Endodermal cell (in vitro differentiated cells): Measurements from ENCODE around the gene CHPF. TPM values are rescaled to one million over a fixed set of nuclear protein-coding genes. Genes with fewer than 3 reads are reported as not detected.

ENCODE experiments used
- DNase-seq: peaks from one replicate; pipeline ENCODE4 v3.0.0-alpha.2; 2017
- H3K27ac ChIP-seq: 2 replicates; pipeline ENCODE4 v1.5.1; 2013; ENCODE audit warnings: mild to moderate bottlenecking, low read depth, low read length, moderate library complexity
- H3K27me3 ChIP-seq: 2 replicates; pipeline ENCODE4 v1.6.1; 2013; ENCODE audit warnings: mild to moderate bottlenecking, low read length, moderate library complexity; ENCODE audit not compliant: insufficient read depth, control insufficient read depth, poor library complexity, severe bottlenecking
- H3K36me3 ChIP-seq: 2 replicates; pipeline ENCODE4 v1.7.0; 2013; ENCODE audit warnings: mild to moderate bottlenecking, low read length, moderate library complexity; ENCODE audit not compliant: control insufficient read depth, insufficient read depth
- H3K4me1 ChIP-seq: one replicate; pipeline ENCODE4 v1.7.0; 2013; ENCODE audit warnings: low read length; ENCODE audit not compliant: control insufficient read depth, insufficient read depth
- H3K4me3 ChIP-seq: 2 replicates; pipeline ENCODE4 v1.5.1; 2013; ENCODE audit warnings: mild to moderate bottlenecking, low read length, moderate library complexity
- H3K9ac ChIP-seq: 2 replicates; pipeline ENCODE4 v1.6.1; 2013; ENCODE audit warnings: mild to moderate bottlenecking, low read length, moderate library complexity; ENCODE audit not compliant: poor library complexity, severe bottlenecking; ENCODE audit errors: extremely low read depth
- H3K9me3 ChIP-seq: 2 replicates; pipeline ENCODE4 v1.6.1; 2013; ENCODE audit warnings: mild to moderate bottlenecking, low read length, moderate library complexity; ENCODE audit not compliant: control insufficient read depth
- H3K27ac Mint-ChIP-seq: 2 replicates; pipeline ENCODE4 v1.8.0; 2020; ENCODE audit warnings: mixed read lengths
- H3K27me3 Mint-ChIP-seq: 2 replicates; pipeline ENCODE4 v1.8.0; 2021; ENCODE audit warnings: mild to moderate bottlenecking, mixed read lengths; ENCODE audit not compliant: insufficient read depth
- H3K36me3 Mint-ChIP-seq: 2 replicates; pipeline ENCODE4 v1.8.0; 2020; ENCODE audit warnings: low read depth, mixed read lengths
- H3K4me1 Mint-ChIP-seq: 2 replicates; pipeline ENCODE4 v1.8.0; 2020; ENCODE audit warnings: mixed read lengths
- H3K4me3 Mint-ChIP-seq: 2 replicates; pipeline ENCODE4 v1.8.0; 2020; ENCODE audit warnings: mild to moderate bottlenecking, moderate library complexity, mixed read lengths
- H3K9me3 Mint-ChIP-seq: 2 replicates; pipeline ENCODE4 v1.8.0; 2020; ENCODE audit warnings: mild to moderate bottlenecking, mixed read lengths
- WGBS, 2 experiments: methylation state at CpG; one replicate each; pipeline versions ENCODE4 v1.1.5 to v1.1.7; 2013; ENCODE audit warnings: missing lambda C conversion rate in 2 of 2, mixed read lengths in 1 of 2; ENCODE audit not compliant: insufficient coverage in 1 of 2, insufficient read length in 1 of 2; 5-methylcytosine and 5-hydroxymethylcytosine counted together
- total RNA-seq, 2 donors: library from RNA; stranded (reverse); fragmentation: NEBNext Ultra II Directional in 1 of 2; extraction: Animal tissue kit (Norgen Biotek cat#: 25700) in 1 of 2; gene quantifications; 2 replicates in 1 of 2; 3 replicates in 1 of 2; pipeline ENCODE4 v1.2.1, GENCODE V29; 2021
- TF ChIP-seq, protein P1 (sequence below): fragments of 200-600 bp; sonication (generic); conservative IDR thresholded peaks from 2 replicates; pipeline ENCODE4 v1.5.0; 2021; ENCODE audit warnings: antibody characterized with exemption, mild to moderate bottlenecking

The CHPF gene
- total RNA-seq, 2 donors from 2014 or later: 51.2 to 54.0 TPM

- no peak for DNase-seq
- Mint-ChIP-seq H3K4me1 (peaks cover 18% of the 10 kb centered on the region), H3K9me3 (no peaks in the 10 kb centered on the region), H3K36me3 (peaks cover 24% of the 10 kb centered on the region), H3K27me3 (peaks cover 29% of the 10 kb centered on the region), H3K4me3 (peak overlapping the region; percentile 71), H3K27ac (peak overlapping the region; percentile 80)
- no peaks in the 10 kb centered on the region for H3K9me3 ChIP-seq
- H3K9ac ChIP-seq: peak overlapping the region; percentile 60
- peaks cover 13% of the 10 kb centered on the region for H3K27me3 ChIP-seq
- H3K4me3 ChIP-seq: peak overlapping the region; percentile 89
- 0% methylated on average over 10 to 66 of the region's 66 CpGs for WGBS, 2 experiments
- peaks cover 4% of the 10 kb centered on the region for H3K4me1 ChIP-seq
- H3K27ac ChIP-seq: no peak overlapping the region
- TF ChIP-seq, protein P1, sequence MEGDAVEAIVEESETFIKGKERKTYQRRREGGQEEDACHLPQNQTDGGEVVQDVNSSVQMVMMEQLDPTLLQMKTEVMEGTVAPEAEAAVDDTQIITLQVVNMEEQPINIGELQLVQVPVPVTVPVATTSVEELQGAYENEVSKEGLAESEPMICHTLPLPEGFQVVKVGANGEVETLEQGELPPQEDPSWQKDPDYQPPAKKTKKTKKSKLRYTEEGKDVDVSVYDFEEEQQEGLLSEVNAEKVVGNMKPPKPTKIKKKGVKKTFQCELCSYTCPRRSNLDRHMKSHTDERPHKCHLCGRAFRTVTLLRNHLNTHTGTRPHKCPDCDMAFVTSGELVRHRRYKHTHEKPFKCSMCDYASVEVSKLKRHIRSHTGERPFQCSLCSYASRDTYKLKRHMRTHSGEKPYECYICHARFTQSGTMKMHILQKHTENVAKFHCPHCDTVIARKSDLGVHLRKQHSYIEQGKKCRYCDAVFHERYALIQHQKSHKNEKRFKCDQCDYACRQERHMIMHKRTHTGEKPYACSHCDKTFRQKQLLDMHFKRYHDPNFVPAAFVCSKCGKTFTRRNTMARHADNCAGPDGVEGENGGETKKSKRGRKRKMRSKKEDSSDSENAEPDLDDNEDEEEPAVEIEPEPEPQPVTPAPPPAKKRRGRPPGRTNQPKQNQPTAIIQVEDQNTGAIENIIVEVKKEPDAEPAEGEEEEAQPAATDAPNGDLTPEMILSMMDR: no peak
- H3K36me3 ChIP-seq: peaks cover 19% of the 10 kb centered on the region
These were observed 546 bp downstream of the CHPF start for GRCh38 chr2:219542931-219543595.

- H3K27ac ChIP-seq: no peak overlapping the region
- H3K9ac ChIP-seq: no peak overlapping the region
- whole genome bisulfite sequencing, 2 experiments: 4 to 10% methylated on average over 23 to 48 of the region's 48 CpGs
These were observed 1.9 kb downstream of the CHPF start for GRCh38 chr2:219541611-219542180.

DNA sequence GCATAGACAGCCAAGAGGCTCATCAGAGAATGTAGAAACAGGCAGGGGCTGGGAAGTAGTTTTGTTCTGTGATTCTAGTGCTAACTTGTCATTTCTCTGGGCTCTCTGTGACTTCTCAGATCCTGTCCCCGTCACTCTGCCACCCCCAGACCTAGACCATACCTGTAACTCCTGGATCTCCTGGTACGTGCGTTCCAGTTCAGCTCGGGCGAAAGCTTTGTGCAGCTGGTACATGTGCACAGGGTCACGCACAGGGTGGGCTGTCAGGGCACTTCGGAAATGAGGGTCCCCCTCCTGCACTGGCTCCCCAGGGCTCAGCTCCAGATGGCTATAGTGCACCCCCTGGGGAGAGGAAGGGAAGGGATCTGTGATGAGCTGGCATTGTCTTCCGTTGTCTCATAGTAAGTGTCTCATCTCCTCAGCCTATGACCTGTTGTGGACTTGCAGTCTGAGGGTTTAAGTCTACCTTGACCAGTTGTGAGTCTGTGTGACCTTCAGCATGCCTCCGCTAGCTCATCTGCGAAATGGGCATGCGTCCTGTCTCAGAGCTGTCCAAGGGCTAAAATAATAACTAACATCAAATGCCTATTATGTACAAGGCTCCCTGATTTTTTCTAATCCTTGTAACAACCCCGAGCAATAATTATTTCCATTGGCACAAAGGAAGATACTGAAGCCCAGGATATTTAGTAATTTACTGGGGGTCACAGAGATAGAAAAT lies 2.7 kb downstream of the CHPF start:
- peaks cover 19% of the 10 kb centered on the region for H3K36me3 ChIP-seq
- 91 to 97% methylated on average over 10 to 12 of the region's 12 CpGs for WGBS, 2 experiments
- no peak overlapping the region for H3K27ac ChIP-seq
- peaks cover 11% of the 10 kb centered on the region for H3K4me1 ChIP-seq
- no peak overlapping the region for H3K9ac ChIP-seq
- Mint-ChIP-seq H3K27me3 (peaks cover 19% of the 10 kb centered on the region), H3K36me3 (peaks cover 20% of the 10 kb centered on the region), H3K27ac (no peak overlapping the region), H3K9me3 (no peaks in the 10 kb centered on the region), H3K4me3 (no peak overlapping the region), H3K4me1 (peaks cover 23% of the 10 kb centered on the region)
- H3K4me3 ChIP-seq: no peak overlapping the region
- DNase-seq: no peak
- TF ChIP-seq, protein P1: no peak
- peaks cover 13% of the 10 kb centered on the region for H3K27me3 ChIP-seq
- H3K9me3 ChIP-seq: no peaks in the 10 kb centered on the region

More at GRCh38 chr2:219541611-219542180, 1.9 kb downstream of the CHPF start:
- H3K4me1 ChIP-seq: peaks cover 11% of the 10 kb centered on the region
- Mint-ChIP-seq H3K4me1 (peaks cover 23% of the 10 kb centered on the region), H3K27me3 (peaks cover 24% of the 10 kb centered on the region), H3K36me3 (peaks cover 20% of the 10 kb centered on the region), H3K9me3 (no peaks in the 10 kb centered on the region), H3K4me3 (peak overlapping the region; percentile 71), H3K27ac (no peak overlapping the region)
- H3K4me3 ChIP-seq: peak overlapping the region; percentile 89
- TF ChIP-seq, protein P1: peak; percentile 100
- peak; percentile 97 for DNase-seq
- H3K27me3 ChIP-seq: peaks cover 13% of the 10 kb centered on the region
- H3K9me3 ChIP-seq: no peaks in the 10 kb centered on the region
- H3K36me3 ChIP-seq: peaks cover 19% of the 10 kb centered on the region
